ENCODE measurements around the gene PALLD.

PALLD gene

GRCh38 chr4:168622600-168622999, 125.7 kb downstream of the PALLD start:
- peak; percentile 57 for DNase-seq (ENCODE audit: low read depth, low spot score)

GRCh38 chr4:168623011-168623410, 126.2 kb downstream of the PALLD start:
- DNase-seq (ENCODE audit: low read depth, low spot score): no peak

GRCh38 chr4:168623484-168623883, 126.6 kb downstream of the PALLD start:
- no peak for DNase-seq (ENCODE audit: low read depth, low spot score)

GRCh38 chr4:168628251-168628650, 131.4 kb downstream of the PALLD start:
- DNase-seq (ENCODE audit: low read depth, low spot score): no peak

DNA sequence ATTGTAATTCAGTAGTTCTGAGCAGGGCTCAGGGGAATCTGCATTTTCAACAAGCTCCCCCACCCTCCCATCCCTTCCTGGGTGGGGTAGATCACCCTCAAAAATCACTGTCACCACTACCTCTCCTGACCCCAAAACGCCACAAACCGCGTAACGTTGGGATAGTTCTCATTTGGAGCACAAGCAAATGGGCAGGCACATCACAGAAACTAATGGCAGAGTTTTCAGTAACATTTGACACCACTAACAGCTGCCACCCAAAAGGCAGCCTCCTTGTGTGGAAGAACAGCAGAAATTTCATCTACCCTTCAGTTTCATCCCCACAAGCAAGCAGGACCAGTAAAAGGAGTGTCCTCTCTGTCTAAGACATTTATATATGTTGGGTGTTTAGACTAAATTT, 132.7 kb downstream of the PALLD start:
- DNase-seq (ENCODE audit: low read depth, low spot score): no peak

- no peak for DNase-seq (ENCODE audit: low read depth, low spot score)
Observed at GRCh38 chr4:168630445-168631187, 133.8 kb downstream of the PALLD start.

DNA sequence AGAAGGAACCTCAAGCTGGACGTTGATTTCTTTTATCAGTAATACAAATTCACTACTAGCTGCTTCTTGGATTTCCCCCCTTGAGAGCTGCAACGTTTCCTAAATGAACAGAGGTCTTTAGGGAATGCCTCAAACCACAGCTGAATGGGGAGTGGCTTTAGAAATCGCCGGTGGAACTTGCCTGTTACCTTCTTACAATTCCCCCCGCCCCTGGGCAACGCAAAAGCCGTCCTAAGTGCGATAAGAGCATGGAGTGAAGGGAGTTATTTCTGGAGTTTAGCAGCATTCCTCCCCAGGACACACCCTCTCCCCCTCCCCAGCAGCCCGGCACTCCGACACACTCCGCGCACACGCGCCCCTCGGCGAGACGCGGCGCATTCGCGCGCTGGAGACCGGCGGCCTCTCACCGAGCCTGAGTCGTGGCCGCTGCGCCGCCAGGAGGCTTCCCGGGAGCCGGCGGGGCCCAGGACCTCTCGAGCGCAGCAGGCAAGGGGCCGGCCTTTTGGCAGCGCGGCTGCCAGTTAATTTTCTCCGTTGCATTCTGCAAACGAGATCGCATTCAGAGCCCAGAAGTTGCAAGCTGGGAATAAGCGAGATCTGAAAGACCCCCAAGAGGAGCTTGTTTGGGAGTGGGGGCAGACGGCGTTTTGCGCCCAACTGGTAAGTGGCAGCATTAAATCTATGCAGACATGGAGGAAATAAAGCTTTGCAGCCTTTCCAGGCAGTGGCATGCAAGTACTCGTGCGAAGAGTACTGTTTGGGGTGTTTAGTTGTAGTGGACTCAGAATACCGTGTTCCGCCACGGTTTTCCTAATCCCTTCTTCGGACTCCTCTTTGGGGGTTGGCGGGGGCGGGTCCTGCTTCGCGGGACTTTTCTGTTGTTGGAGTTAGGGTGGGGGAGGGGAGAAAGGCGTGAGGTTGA, 134.7 kb downstream of the PALLD start:
- peak; percentile 93 for DNase-seq (ENCODE audit: low read depth, low spot score)

GRCh38 chr4:168632301-168632725, 135.5 kb downstream of the PALLD start:
- peak; percentile 49 for DNase-seq (ENCODE audit: low read depth, low spot score)

- no peak for DNase-seq (ENCODE audit: low read depth, low spot score)
Observed at GRCh38 chr4:168633064-168633463, 136.2 kb downstream of the PALLD start.

DNA sequence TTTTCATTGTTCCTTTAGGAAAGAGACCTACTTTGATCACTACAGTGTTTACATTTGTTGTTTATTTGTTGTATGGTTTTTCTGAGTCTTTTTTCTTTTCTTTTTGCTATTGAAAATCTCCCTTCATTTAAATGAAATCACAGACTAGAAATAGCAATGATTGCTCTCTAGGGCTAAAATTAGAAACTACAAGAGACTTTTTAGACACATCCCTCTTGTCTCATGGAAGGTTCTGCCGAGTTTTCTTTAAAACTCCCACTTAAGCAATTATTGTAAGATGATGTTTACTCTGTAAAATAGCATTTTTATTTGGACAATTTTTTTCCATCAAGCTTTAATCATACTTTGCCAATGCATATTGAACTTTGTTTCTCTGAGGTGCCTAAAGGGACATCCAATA, 136.6 kb downstream of the PALLD start:
- DNase-seq (ENCODE audit: low read depth, low spot score): no peak

DNA sequence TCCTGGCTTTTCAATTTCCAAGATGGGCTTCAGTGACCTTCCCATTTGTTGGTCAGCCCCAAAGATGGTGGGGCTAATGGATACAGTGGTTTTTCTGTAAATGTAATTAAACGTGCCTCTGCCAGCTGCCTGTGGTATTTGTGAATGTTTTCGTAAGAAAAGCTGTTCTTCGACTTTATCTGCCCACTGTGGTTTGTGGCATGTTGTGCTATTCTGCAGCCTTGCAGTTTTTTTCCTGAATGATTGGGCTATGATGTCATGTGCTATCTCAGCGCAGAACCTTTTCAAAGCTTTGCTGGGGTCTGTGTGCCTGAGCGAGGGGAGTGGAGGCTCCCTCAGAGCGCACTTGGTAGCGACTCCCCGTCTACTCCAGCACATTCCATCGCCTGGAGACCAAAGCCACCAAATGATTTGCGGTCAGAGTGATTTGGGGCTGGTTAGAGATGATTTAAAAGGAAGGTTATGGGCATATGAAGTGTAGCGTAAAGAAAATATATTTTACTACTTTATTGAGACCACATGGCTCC, 137.5 kb downstream of the PALLD start:
- DNase-seq (ENCODE audit: low read depth, low spot score): peak; percentile 76

DNA sequence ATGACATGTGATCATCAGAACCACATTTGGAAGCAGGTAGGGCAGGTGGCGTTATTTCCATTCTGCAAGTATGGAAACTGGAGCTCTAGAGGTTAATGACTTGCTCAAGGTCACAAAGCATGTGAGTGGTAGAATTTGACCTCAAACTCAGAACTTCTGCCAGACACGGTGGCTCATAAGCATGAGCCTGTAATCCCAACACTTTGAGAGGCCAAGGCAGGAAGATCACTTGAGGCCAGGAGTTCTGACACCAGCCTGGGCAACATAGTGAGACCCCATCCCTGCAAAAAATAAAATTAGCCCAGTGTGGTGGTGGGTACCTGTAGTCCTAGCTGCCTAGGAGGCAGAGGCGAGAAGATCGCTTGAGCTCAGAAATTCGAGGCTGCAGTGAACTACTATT, 139.2 kb downstream of the PALLD start:
- DNase-seq (ENCODE audit: low read depth, low spot score): no peak

DNA sequence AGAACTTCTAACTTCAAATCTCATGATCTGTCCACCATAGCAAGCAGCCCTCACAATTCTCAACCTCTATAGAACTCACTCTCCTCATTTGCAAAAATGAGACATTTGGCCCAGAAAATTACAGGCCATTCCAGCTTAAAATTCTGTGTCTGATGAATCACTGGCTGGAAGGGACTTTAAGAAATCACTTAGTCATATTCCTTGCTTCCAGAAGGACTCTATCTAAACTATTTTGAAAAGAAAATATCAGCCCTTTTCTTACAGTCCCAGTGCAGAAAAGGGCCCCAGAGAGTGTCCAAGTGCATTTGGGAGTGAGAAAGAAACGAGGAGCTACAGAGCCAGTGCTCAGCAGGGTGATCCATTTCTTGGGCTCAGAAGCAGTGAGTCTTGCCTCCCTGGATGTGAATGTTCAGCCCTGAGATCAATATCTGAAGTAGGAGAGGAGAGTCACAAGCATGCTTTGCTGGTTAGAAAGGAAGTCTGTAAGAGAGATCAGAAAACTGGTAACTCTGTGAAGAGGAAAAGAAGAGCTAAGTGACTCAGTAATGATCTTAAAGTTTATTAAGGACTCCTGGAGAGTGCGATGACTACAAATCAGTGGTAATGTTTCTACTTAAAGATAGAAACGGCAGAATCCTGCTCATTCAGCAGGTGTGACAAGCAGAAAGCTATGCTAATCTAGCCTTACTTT, 139.8 kb downstream of the PALLD start:
- DNase-seq (ENCODE audit: low read depth, low spot score): no peak

DNA sequence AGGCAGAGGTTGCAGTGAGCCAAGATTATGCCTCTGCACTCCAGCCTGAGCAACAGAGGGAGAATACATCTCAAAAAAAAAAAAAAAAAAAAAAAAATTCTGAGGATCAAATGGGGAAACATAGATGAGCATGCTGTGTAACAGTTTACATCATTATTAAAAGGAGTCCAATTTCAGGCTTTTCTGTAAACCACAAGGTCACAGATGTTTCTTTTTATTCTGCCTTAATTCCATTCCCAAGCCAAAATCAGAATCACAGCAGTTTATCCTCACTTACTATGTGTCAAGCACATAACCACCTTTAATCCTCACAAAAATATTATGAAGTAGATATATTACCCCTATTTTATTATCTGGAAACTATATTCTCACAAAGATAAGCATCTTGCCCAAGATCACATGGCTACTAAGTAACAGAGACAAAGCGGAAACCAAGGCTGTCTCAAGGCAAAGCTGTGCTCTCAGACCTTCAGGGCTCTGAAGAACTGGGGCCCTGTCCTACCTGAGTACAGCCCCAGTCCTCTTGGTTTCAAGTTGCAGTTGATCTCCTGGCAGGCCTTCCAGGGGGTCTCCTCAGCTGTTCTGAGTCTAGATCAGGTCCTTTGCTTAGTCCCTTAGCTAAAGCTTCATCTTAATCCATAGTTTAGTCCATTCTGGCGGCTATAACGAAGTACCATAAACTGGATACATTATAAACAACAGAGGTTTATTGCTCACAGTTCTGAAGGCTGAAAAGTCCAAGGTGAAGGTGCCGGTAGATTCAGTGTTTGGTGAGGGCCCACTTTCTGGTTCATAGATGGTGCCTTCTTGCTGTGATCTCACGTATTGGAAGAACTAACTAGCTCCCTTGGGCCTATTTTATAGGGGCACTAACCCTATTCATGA, 141.3 kb downstream of the PALLD start:
- no peak for DNase-seq (ENCODE audit: low read depth, low spot score)

DNA sequence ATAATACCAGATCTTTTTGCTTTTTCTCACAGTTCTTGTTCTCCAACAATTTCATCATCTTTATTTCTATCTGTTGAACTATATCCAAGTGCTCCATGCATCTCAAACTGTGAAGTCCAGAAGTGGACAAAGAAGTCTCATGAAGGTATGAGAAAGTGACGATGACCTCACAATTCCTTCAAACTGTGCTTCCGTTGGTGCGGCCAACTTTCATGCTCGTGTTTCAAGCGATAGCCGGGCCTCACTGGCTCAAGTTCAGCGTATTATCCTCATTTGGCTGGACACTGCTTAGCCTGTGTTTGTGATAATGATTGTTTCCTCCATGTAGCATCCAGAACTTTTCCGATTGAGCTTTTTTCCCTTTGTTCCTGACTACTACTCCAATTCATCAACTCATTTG, 143.1 kb downstream of the PALLD start:
- DNase-seq (ENCODE audit: low read depth, low spot score): no peak

DNA sequence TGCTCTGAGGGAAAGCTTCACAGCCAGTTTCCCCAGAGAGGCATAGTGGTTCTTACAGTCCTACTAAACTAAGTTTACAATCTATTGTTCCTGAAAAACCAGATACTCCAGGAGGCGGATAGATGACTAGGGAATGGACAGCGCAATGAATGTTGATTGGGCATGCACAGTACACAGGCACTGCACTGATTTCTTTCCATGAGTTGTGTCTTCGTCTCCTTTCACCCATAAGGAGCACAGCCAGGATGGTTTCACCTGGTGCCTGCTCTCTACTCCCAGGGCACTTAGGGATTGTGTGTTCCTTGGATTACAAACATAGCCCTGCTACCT, 144.9 kb downstream of the PALLD start:
- no peak for DNase-seq (ENCODE audit: low read depth, low spot score)

DNA sequence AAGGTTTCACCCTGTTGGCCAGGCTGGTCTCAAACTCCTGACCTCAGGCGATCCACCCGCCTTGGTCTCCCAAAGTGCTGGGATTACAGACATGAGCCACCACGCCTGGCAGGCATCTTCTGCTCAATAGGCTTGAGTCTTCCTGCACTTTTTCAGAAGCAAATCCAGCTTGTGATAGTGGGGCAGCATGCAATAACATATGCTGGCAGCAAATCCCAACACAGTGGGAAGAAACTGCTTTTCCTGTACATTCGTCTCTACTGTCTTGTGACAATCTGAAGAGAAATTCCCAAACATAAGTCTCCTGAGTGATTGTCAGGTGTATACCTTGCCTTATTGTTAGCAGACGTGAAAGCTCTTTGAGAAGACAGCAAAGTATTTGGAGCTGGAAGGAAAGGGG, 145.7 kb downstream of the PALLD start:
- no peak for DNase-seq (ENCODE audit: low read depth, low spot score)

- DNase-seq (ENCODE audit: low read depth, low spot score): no peak
Observed at GRCh38 chr4:168643111-168643795, 146.4 kb downstream of the PALLD start.

DNA sequence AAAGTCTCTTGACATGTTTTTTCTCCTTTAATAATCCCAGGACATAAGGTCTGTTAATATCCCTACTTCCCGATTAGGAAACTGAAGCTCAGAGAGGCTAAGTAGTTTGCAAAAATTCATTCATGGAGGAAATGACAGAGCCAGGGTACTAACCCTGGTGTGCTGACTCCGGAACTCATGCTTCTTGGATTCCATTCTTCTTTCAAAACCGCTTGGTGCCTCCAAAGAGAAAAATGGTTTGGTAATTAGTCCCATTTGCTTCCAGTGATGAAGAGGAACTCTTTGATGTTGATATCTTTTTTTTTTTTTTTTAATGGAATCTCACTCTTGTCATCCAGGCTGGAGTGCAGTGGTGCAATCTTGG, 146.9 kb downstream of the PALLD start:
- no peak for DNase-seq (ENCODE audit: low read depth, low spot score)

DNA sequence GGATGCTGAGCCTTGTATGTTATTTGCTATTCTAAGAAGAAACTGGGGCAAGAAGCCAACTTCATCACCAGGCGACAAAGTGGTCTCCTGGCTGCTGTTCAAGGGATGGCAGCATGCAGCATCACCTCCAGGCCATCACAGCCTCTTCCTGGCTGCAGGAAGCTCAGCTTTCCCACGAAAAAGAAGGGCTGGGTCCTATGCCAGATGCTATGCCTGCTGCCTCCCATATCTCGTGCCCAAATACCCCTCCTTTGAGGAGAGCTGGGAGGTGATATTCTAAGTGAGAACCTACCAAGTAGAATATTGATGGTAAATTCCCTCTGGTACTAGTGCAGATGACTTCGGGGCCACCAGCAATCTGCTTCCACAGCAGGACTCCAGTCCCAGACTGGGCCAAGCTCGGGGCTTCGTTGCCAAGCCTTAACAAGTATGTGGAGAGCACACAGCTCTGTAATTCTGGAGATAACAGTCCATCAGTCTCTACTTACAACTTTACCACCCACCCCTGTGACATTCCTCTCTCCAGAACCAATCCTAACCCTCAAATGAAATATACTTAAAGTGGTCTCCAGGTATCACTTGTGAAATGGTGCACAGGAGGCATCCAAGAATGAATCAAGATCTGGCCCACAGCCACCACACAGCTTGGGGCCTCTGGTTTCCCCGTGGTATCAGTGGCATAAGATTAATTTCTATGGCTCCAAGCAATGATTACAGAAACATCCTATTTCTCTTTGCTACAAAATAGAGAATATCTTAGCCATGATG, 149.3 kb downstream of the PALLD start:
- no peak for DNase-seq (ENCODE audit: low read depth, low spot score)
